OCI-LY1 (cell line): ENCODE measurements around the gene MACROD2.

Source experiments
- CTCF ChIP-seq: fragments of 200-600 bp; sonication (generic), shearing (Covaris generic); IDR thresholded peaks from 2 replicates; pipeline ENCODE4 v1.5.1; 2017; ENCODE audit warnings: mild to moderate bottlenecking, antibody characterized with exemption, low read length, moderate library complexity, mixed read lengths
- EZH2 ChIP-seq: fragments of 200-600 bp; sonication (generic), shearing (Covaris generic); IDR thresholded peaks from 2 replicates; pipeline ENCODE4 v1.8.0; 2017; ENCODE audit warnings: borderline replicate concordance, mixed run types, mild to moderate bottlenecking, antibody characterized with exemption, low read length, moderate library complexity, mixed read lengths

GRCh38 chr20:14568701-14569100, 573.4 kb downstream of the MACROD2 start:
- TF ChIP-seq EZH2 (no peak), CTCF (no peak)
